GM19240 (cell line): ENCODE data around the gene ATP8B4.
"Not testable (repeated sequence)": the region's sequence is repeated elsewhere in the genome, so short reads cannot be mapped to it uniquely, and the experiment has no call there.

Experiments used
- DNase-seq: peaks from one replicate; pipeline ENCODE4 v3.0.0; 2011; ENCODE audit warnings: low spot score; ENCODE audit not compliant: insufficient read length

The ATP8B4 gene

GRCh38 chr15:50017522-50017921 lies 101.5 kb downstream of the ATP8B4 start:
- no peak for DNase-seq

DNA sequence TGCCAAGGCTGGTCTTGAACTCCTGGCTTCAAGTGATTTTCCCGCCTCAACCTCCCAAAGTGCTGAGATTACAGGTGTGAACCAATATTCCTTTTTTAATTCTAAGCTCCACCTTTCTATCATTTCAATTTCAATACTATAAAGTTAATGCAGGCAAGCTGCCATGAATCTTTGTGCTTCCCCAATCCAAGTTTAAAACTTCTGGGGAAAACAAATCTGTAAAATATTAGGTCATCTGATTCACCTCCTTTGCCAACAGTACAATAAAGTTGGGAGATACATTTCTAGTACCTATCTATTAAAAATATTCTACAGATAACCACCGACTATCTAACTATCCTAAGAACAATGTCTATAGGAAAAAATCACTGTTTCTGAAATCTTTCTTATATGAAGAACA lies 102.1 kb downstream of the ATP8B4 start:
- DNase-seq, result no peak

GRCh38 chr15:50012790-50013189 lies 106.2 kb downstream of the ATP8B4 start:
- DNase-seq, result no peak

DNA sequence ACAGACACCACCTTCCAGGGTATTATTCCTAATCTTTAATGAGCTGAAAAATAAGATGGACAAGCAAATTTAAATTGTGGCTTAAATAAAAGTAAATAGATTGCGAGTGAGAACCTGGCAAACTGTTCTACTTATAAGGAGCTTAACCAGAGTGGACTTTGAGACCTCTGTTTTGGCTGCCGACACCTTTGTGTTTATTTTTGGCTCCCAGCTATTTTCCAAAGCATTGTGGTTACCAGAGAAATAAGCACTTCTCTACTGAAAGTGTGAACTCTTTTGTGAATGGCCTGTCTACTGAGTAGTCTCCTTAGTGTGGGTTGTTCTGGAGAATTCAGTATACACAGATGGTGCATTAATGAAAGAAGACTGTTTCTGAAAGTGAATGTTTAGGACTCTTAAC lies 109.4 kb downstream of the ATP8B4 start:
- no peak for DNase-seq

DNA sequence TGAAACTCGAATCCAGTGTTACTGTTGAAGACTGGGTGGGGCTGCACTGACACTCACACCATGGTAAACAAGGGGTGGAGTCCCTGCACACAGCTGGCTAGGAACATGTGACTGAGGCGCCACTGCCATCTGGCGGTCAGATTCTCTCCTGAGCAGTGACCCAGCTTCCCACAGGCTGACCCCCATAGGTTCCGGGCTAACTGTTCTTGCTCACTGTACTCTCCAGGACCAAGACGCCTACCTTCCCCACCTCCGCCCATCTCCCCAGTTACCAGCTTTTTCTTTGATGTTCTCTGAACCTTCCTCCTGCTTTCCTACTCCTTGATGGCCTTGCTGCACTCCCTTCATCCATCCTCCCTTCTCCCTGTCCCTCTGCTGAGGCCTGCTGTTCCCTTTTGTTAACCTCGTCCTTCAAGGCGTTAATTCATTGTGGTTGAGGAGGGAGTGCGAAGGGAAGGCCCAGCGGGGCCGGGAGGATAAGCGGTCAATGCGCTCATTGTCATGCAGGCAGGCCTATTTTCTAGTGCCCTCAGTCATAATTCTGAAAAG lies 115.2 kb downstream of the ATP8B4 start:
- peak; percentile 31 for DNase-seq

GRCh38 chr15:49991587-49991986 lies 127.4 kb downstream of the ATP8B4 start:
- no peak for DNase-seq

DNA sequence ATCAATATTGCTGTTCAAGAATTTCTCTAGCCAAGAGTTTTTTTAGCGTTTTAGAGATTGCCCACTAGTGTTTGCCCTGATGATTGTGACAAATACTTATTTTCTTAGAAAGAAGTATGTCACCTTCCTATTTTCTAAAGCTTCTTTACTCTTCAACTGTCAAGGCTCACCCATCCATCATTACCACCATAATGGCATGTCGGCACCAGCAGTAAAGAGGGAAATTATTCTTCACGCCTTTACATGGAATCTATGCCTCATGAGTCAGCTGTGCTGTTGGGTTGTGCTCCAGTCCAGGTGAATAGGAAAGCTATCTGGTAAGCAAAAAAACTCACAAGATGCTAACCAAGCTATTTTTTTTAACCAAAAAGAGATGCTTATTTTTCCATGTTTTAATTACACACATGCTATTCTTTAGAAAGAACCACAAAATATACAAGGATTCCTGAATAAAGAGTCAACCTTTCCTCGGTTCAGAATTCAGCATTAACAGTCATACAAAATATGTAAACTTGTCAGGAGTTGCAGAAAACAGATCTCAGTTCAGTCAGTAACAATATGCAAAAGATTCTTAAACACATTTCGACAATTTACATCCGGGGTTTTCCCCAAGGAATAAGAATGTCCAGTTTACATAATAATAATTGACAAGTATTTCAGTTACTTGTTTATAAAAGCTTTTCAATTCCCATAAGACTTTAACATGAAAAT lies 128.0 kb downstream of the ATP8B4 start:
- no peak for DNase-seq

GRCh38 chr15:49989498-49989897 lies 129.5 kb downstream of the ATP8B4 start:
- DNase-seq, result no peak

DNA sequence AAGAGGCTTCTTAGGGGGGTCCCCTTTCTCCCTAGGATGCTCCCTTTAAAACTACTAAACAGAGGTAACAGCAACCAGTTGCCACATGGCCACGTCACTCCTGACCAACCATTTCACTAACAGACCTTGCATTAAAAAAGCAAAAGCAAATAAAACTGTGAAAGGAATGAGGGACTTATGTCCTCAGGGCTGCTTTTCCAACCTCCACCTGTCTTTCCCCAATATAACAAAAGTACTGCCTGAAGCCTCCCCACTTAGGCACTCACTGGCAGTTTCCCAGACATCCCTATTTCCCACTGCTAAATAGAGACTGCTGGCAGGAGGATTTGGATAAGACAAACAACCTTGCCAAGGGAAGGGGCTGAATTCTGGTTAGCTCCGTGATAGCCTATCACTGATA lies 130.3 kb downstream of the ATP8B4 start:
- DNase-seq, result no peak

- DNase-seq, result no peak
These were observed 131.1 kb downstream of the ATP8B4 start for GRCh38 chr15:49987896-49988295.

DNA sequence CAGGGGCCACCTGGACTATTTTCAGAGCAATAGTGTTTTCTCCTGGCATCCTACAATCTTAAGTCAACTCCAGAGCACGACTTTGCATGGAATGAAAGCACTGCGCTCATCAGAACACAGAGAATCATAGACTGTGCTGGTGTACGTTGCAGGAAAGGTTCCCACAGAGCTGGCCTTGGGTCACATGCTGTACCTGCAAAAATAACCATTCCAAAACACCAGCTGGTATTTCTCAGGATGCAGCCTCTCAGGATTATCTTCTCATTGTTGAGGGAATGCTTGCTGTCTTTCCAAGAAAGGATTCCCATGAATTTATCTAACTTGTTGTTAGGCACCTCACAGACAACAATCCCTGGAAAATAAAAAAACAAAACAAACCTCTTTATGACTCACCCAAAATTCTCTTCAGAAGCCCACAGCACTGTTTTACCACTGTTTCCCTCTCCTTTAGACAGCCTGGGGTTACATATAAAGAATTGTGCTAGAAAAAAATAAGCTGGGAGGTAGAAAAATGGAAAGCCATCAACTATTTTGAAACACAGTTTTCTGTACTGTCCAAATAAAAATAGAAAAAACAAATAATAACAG lies 131.7 kb downstream of the ATP8B4 start:
- no peak for DNase-seq

DNA sequence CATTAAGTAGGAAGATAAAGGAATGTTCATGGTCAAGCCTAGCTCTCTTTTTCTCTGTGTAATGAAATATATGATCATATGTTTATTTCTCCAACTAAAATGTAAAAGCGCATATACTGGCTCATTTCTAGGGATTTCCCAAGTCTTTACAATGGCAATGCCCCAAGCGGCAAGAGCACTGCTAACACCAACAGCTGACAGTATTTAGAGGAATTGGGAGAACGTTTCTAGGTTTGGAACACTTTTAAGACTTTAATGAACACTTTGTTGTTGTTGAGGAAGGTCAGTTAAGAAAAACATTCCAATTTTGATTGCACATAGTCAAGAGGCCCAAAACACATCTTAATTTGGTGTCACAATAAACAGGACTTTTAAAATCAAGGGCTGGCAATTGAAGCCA lies 132.7 kb downstream of the ATP8B4 start:
- no peak for DNase-seq

- DNase-seq, result no peak
These were observed 133.6 kb downstream of the ATP8B4 start for GRCh38 chr15:49985463-49985862.

DNA sequence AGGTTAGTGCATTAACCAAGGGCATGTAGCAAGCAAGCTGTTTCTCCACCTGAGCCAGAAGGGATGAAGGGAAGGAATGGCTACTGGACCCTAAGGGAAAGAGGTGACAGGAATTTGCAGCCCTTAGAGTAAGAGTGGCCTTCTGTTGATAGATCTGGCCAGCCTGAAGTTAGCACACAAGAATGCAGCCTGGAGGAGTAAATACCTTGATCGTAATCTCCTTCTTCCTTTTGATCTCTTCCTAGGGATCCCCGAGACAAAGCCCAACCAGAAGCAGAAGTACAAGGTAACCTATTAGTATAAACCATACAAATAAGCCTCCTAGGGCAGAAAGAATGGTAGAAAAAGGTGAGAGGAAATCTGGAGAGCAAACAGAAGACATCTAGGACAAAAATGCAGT lies 134.6 kb downstream of the ATP8B4 start:
- no peak for DNase-seq

GRCh38 chr15:49982584-49982983 lies 136.4 kb downstream of the ATP8B4 start:
- DNase-seq, result no peak

- no peak for DNase-seq
These were observed 139.2 kb downstream of the ATP8B4 start for GRCh38 chr15:49979705-49980382.

GRCh38 chr15:49978121-49978520 lies 140.9 kb downstream of the ATP8B4 start:
- DNase-seq, result no peak

GRCh38 chr15:49977306-49977705 lies 141.7 kb downstream of the ATP8B4 start:
- no peak for DNase-seq

DNA sequence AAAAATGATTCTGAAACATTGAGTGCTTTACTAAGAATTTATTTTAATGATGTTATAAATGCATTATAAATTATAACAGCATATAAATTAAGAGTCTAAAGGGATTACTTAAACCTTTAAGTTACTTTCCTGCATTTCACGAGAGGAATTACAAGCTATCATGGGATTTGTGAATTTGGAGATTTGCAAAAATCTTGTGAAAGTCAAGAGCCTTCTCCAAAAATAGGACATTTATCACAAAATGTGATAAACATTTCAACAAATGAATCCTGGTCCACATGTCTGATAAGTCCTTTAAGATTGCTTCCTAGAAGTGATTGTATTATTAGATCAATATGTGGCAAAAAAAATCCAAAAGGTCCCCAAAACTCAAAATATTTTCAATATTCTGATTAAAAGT lies 154.5 kb downstream of the ATP8B4 start:
- DNase-seq, result no peak

DNA sequence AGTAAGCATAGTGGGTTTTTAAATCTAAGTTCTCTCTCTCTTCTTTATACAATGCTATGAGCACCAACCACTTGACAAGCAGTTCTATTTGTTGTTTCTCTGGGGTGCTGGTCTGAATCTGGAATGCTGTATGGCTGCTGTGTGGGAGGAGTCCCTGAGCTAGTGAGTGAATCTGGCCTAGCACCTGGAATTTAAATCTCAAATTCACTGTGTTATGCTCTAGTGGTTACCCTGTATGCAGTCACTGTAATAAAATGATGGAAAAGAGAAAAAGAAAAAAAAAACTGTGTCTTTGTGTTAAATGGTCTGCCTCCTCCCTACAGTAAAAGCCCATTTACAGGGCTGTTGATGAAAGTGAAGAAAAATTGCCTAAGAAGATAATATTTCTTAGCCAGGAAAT lies 155.0 kb downstream of the ATP8B4 start:
- DNase-seq, result no peak

GRCh38 chr15:49963033-49963772 lies 155.8 kb downstream of the ATP8B4 start:
- DNase-seq, result not testable (repeated sequence)
